C4-2B (cell line): Measurements from ENCODE around the gene BRINP2.

Experiments used
- CTCF ChIP-seq: fragments of 450-650 bp; conservative IDR thresholded peaks from 2 replicates; pipeline ENCODE4 v1.5.1; 2017; ENCODE audit warnings: mild to moderate bottlenecking
- ZFX ChIP-seq: fragments of 450-650 bp; IDR thresholded peaks from 2 replicates; pipeline ENCODE4 v1.6.1; 2017

- TF ChIP-seq CTCF (no peak), ZFX (no peak)
These were observed 39.3 kb downstream of the BRINP2 start for GRCh38 chr1:177210071-177210470.
